Colonic mucosa (tissue), 4 donors: ENCODE results near the gene MTNR1B. TPM values are rescaled to one million over a fixed set of nuclear protein-coding genes. Genes with fewer than 3 reads are reported as not detected.

Experiments
- DNase-seq: peaks from one replicate; pipeline ENCODE4 v3.0.0-alpha.2; 2020
- H3K27ac ChIP-seq: fragments of 200-600 bp; one replicate; pipeline ENCODE4 v1.8.0; 2021
- H3K27me3 ChIP-seq: fragments of 200-600 bp; one replicate; pipeline ENCODE4 v1.8.0; 2021
- H3K36me3 ChIP-seq: fragments of 200-600 bp; one replicate; pipeline ENCODE4 v1.8.0; 2021
- H3K4me1 ChIP-seq: fragments of 200-600 bp; one replicate; pipeline ENCODE4 v1.8.0; 2021; ENCODE audit warnings: mild to moderate bottlenecking
- H3K4me3 ChIP-seq: fragments of 200-600 bp; one replicate; pipeline ENCODE4 v1.8.0; 2021
- H3K9ac ChIP-seq, 2 donors: one replicate each; pipeline ENCODE4 v1.7.0; 2013; ENCODE audit warnings: control low read depth in 2 of 2, low read depth in 2 of 2, low read length in 2 of 2
- H3K9me3 ChIP-seq: fragments of 200-600 bp; one replicate; pipeline ENCODE4 v1.8.0; 2021
- intact Hi-C: fragments of 100-400 bp; cut with DNase I; formaldehyde crosslinking; loops from one replicate; pipeline ENCODE4 v1.14.1; 2022
- total RNA-seq, 2 donors: library from RNA; stranded (reverse); fragmentation: NEBNext Ultra II Directional in 1 of 2; extraction: Animal tissue kit (Norgen Biotek cat#: 25700) in 1 of 2; gene quantifications; one replicate each; pipeline ENCODE4 v1.2.1, GENCODE V29; 2021
- TF ChIP-seq, protein P1 (sequence below): fragments of 200-600 bp; IDR thresholded peaks from one replicate; pipeline ENCODE4 v1.8.0; 2022; ENCODE audit warnings: antibody characterized with exemption, mild to moderate bottlenecking
- donor health status: healthy.
- donor health status: DM: no; HTN: no; CAD: no.
- donor health status: DM: no; HTN: no; CAD: no.

The MTNR1B gene
- total RNA-seq, 2 donors from 2014 or later, result not detected

- H3K27me3 ChIP-seq, result no peaks in the 10 kb centered on the region
- H3K9ac ChIP-seq, result no peak overlapping the region
- no peaks in the 10 kb centered on the region for H3K4me1 ChIP-seq
- H3K27ac ChIP-seq, result no peak overlapping the region
- DNase-seq, result no peak
- H3K4me3 ChIP-seq, result no peak overlapping the region
- H3K9me3 ChIP-seq, result no peaks in the 10 kb centered on the region
- intact Hi-C loops, result no loop called here
- H3K36me3 ChIP-seq, result no peaks in the 10 kb centered on the region
- TF ChIP-seq, protein P1, sequence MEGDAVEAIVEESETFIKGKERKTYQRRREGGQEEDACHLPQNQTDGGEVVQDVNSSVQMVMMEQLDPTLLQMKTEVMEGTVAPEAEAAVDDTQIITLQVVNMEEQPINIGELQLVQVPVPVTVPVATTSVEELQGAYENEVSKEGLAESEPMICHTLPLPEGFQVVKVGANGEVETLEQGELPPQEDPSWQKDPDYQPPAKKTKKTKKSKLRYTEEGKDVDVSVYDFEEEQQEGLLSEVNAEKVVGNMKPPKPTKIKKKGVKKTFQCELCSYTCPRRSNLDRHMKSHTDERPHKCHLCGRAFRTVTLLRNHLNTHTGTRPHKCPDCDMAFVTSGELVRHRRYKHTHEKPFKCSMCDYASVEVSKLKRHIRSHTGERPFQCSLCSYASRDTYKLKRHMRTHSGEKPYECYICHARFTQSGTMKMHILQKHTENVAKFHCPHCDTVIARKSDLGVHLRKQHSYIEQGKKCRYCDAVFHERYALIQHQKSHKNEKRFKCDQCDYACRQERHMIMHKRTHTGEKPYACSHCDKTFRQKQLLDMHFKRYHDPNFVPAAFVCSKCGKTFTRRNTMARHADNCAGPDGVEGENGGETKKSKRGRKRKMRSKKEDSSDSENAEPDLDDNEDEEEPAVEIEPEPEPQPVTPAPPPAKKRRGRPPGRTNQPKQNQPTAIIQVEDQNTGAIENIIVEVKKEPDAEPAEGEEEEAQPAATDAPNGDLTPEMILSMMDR, result no peak
Observed at GRCh38 chr11:92977401-92977800, 8.0 kb downstream of the MTNR1B start.

- no peaks in the 10 kb centered on the region for H3K4me1 ChIP-seq
- TF ChIP-seq, protein P1, result no peak
- H3K9ac ChIP-seq, result no peak overlapping the region
- H3K4me3 ChIP-seq, result no peak overlapping the region
- intact Hi-C loops, result no loop called here
- H3K9me3 ChIP-seq, result no peaks in the 10 kb centered on the region
- no peak overlapping the region for H3K27ac ChIP-seq
- no peak for DNase-seq
- no peaks in the 10 kb centered on the region for H3K36me3 ChIP-seq
- no peaks in the 10 kb centered on the region for H3K27me3 ChIP-seq
Observed at GRCh38 chr11:92978271-92979111, 9.0 kb downstream of the MTNR1B start.

- Histone ChIP-seq H3K27me3 (no peaks in the 10 kb centered on the region), H3K36me3 (no peaks in the 10 kb centered on the region), H3K9me3 (no peaks in the 10 kb centered on the region), H3K9ac (no peak overlapping the region), H3K4me3 (no peak overlapping the region), H3K27ac (no peak overlapping the region), H3K4me1 (no peaks in the 10 kb centered on the region)
- TF ChIP-seq, protein P1, result no peak
- no peak for DNase-seq
- intact Hi-C loops, result no loop called here
Observed at GRCh38 chr11:92979176-92979575, 9.7 kb downstream of the MTNR1B start.

GRCh38 chr11:92980312-92980711 lies 10.9 kb downstream of the MTNR1B start:
- TF ChIP-seq, protein P1, result no peak
- Histone ChIP-seq H3K9me3 (no peaks in the 10 kb centered on the region), H3K36me3 (no peaks in the 10 kb centered on the region), H3K27ac (no peak overlapping the region), H3K27me3 (no peaks in the 10 kb centered on the region), H3K9ac (no peak overlapping the region), H3K4me1 (no peaks in the 10 kb centered on the region), H3K4me3 (no peak overlapping the region)
- intact Hi-C loops, result no loop called here
- DNase-seq, result no peak

GRCh38 chr11:92981508-92982043 lies 12.1 kb downstream of the MTNR1B start:
- H3K27ac ChIP-seq, result no peak overlapping the region
- intact Hi-C loops, result no loop called here
- no peaks in the 10 kb centered on the region for H3K4me1 ChIP-seq
- H3K9me3 ChIP-seq, result no peaks in the 10 kb centered on the region
- no peaks in the 10 kb centered on the region for H3K36me3 ChIP-seq
- TF ChIP-seq, protein P1, result no peak
- H3K4me3 ChIP-seq, result no peak overlapping the region
- no peak overlapping the region for H3K9ac ChIP-seq
- no peaks in the 10 kb centered on the region for H3K27me3 ChIP-seq
- no peak for DNase-seq
